Left ventricle myocardium inferior (tissue), 1 donor: ENCODE results near the gene MIS12. TPM values are rescaled to one million over a fixed set of nuclear protein-coding genes. Genes with fewer than 3 reads are reported as not detected.

Source experiments
- DNase-seq: peaks from one replicate; pipeline ENCODE4 v3.0.0-alpha.2; 2020
- H3K27ac ChIP-seq: fragments of 200-600 bp; replicated peaks from 2 replicates; pipeline ENCODE4 v1.8.0; 2021
- H3K27me3 ChIP-seq: fragments of 200-600 bp; 2 replicates; pipeline ENCODE4 v1.8.0; 2021; ENCODE audit warnings: low read depth
- H3K36me3 ChIP-seq: fragments of 200-600 bp; 2 replicates; pipeline ENCODE4 v1.8.0; 2021
- H3K4me1 ChIP-seq: fragments of 200-600 bp; 2 replicates; pipeline ENCODE4 v1.8.0; 2021
- H3K4me3 ChIP-seq: fragments of 200-600 bp; 2 replicates; pipeline ENCODE4 v1.8.0; 2021; ENCODE audit warnings: mild to moderate bottlenecking, moderate library complexity
- H3K9me3 ChIP-seq: fragments of 200-600 bp; replicated peaks from 2 replicates; pipeline ENCODE4 v1.8.0; 2021
- intact Hi-C: fragments of 100-400 bp; cut with micrococcal nuclease; formaldehyde crosslinking; loops from one replicate; pipeline ENCODE4 v1.11.0; 2022
- long read RNA-seq: library from polyadenylated mRNA; unstranded; transcript quantifications from one replicate; pipeline ENCODE4 v2.0.0, GENCODE V29; 2021
- total RNA-seq: library from RNA; stranded (reverse); fragmentation: NEBNext Ultra II Directional; extraction: Animal tissue kit (Norgen Biotek cat#: 25700); gene quantifications from one replicate; pipeline ENCODE4 v1.2.1, GENCODE V29; 2021
- TF ChIP-seq, protein P1 (sequence below): fragments of 200-600 bp; IDR thresholded peaks from 2 replicates; pipeline ENCODE4 v1.8.0; 2021; ENCODE audit warnings: antibody characterized with exemption, mild to moderate bottlenecking, borderline replicate concordance
- donor health status: DM: no; HTN: yes; CAD: no; lungs with severe emphysema.

The MIS12 gene
- total RNA-seq, result 10.1 TPM
- long read RNA-seq, partial matches to known transcripts, result 3 of 13 reads
- long read RNA-seq, other reads (novel, unspliced or antisense), result 1 of 13 reads

DNA sequence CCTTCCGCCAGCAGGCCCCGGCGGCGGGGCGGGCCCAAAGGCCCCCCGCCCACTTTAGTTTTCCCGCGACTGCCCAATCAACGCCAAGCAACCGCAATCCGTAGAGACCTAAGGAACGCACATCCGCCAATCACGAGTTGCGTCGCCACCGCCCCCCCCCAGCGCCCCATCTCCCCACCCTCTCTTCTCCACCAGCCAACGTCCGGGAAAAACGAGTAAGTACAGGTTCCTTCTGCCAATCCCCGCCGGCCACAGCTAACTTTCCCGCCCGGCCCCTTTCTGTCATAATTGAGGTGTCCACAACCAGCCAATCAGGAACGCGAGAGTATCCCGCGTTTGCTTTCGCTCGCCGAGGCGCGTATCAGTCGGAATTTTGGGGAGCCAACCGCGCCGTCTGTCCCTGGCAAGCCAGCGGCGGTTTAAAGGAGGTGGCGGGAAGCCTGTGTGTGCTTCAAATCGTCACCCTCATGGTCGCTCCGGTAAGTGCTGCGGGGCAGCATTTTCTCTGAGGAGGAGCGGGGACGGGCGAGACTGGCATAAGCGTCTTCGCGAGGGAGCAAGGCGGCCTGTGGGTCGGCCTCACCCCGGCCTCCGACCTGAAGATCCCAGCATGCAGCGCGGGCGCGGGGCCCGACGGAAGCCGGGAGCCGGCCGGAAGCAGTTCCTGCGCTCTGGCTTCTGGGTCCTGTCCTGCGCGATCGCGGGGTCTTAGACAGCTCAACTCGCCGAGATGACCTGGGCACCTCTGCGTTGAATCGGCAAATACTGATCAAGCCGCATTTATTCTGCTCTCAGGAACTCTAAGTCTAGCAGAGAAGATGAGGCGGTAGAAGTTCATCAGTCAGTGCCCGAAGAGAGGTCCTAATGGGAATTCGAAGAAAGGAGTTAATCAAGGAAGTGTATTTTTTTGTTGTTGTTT is at the start of gene MIS12:
Gene MIS12 (plus strand): TSS at position 361 of the 919 bp plus-strand sequence. CDS start 2,297 bp downstream, outside the sequence.
- Histone ChIP-seq H3K9me3 (no peaks in the 10 kb centered on the region), H3K27ac (peak within 1 kb of the TSS; percentile 100), H3K4me3 (peak within 1 kb of the TSS; percentile 92), H3K36me3 (peaks cover 60% of the 10 kb centered on the region), H3K27me3 (no peaks in the 10 kb centered on the region), H3K4me1 (peaks cover 47% of the 10 kb centered on the region)
- intact Hi-C loops, result no loop called here
- TF ChIP-seq, protein P1, sequence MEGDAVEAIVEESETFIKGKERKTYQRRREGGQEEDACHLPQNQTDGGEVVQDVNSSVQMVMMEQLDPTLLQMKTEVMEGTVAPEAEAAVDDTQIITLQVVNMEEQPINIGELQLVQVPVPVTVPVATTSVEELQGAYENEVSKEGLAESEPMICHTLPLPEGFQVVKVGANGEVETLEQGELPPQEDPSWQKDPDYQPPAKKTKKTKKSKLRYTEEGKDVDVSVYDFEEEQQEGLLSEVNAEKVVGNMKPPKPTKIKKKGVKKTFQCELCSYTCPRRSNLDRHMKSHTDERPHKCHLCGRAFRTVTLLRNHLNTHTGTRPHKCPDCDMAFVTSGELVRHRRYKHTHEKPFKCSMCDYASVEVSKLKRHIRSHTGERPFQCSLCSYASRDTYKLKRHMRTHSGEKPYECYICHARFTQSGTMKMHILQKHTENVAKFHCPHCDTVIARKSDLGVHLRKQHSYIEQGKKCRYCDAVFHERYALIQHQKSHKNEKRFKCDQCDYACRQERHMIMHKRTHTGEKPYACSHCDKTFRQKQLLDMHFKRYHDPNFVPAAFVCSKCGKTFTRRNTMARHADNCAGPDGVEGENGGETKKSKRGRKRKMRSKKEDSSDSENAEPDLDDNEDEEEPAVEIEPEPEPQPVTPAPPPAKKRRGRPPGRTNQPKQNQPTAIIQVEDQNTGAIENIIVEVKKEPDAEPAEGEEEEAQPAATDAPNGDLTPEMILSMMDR, result no peak
- peak; percentile 98 for DNase-seq

GRCh38 chr17:5437721-5438317 is 48.5 kb upstream of the MIS12 start:
- TF ChIP-seq, protein P1, result no peak
- DNase-seq, result no peak
- no peaks in the 10 kb centered on the region for H3K9me3 ChIP-seq
- H3K27me3 ChIP-seq, result no peaks in the 10 kb centered on the region
- intact Hi-C loops, result no loop called here
- peak overlapping the region; percentile 87 for H3K27ac ChIP-seq
- peaks cover 50% of the 10 kb centered on the region for H3K4me1 ChIP-seq
- peak overlapping the region; percentile 86 for H3K4me3 ChIP-seq
- peaks cover 47% of the 10 kb centered on the region for H3K36me3 ChIP-seq

GRCh38 chr17:5438716-5439445 is 47.5 kb upstream of the MIS12 start, which contains the start of gene C1QBP:
Gene C1QBP, minus strand, starts transcription at chr17:5439155. Its CDS starts 82 bp downstream, at chr17:5439073.
- Histone ChIP-seq H3K27ac (peak within 1 kb of the TSS; percentile 87), H3K9me3 (no peaks in the 10 kb centered on the region), H3K4me3 (peak within 1 kb of the TSS; percentile 86), H3K4me1 (peaks cover 40% of the 10 kb centered on the region), H3K36me3 (peaks cover 44% of the 10 kb centered on the region), H3K27me3 (no peaks in the 10 kb centered on the region)
- peak; percentile 93 for DNase-seq
- intact Hi-C loops, result no loop called here
- TF ChIP-seq, protein P1, result peak; percentile 100

- peak overlapping the region; percentile 86 for H3K4me3 ChIP-seq
- TF ChIP-seq, protein P1, result peak; percentile 45
- no peaks in the 10 kb centered on the region for H3K9me3 ChIP-seq
- H3K4me1 ChIP-seq, result peaks cover 39% of the 10 kb centered on the region
- DNase-seq, result no peak
- H3K27me3 ChIP-seq, result no peaks in the 10 kb centered on the region
- peaks cover 44% of the 10 kb centered on the region for H3K36me3 ChIP-seq
- peak overlapping the region; percentile 87 for H3K27ac ChIP-seq
- intact Hi-C loops, result no loop called here
These were observed 47.0 kb upstream of the MIS12 start for GRCh38 chr17:5439446-5439764.

DNA sequence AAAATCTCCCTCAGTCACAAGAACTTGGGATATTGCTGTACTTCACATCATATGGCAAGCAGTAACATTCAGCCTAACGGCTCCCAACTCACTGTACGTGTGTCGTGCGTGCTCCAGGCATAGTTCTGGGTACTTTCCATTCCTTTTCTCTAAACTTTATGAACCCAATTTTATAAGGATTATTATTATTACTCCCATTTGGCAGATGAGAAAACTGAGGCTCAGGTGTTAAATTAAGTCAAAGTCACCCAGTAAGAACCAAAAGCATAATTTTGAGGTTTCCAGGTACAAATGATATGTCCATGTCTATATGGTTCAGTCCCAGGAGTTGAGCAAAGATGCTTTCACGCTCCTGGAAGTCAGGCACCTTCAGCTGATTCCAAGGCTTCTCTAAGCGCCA is 42.6 kb upstream of the MIS12 start:
- H3K36me3 ChIP-seq, result peaks cover 53% of the 10 kb centered on the region
- TF ChIP-seq, protein P1, result no peak
- H3K27ac ChIP-seq, result no peak overlapping the region
- H3K4me1 ChIP-seq, result peaks cover 9% of the 10 kb centered on the region
- H3K27me3 ChIP-seq, result no peaks in the 10 kb centered on the region
- no peak overlapping the region for H3K4me3 ChIP-seq
- intact Hi-C loops, result no loop called here
- H3K9me3 ChIP-seq, result no peaks in the 10 kb centered on the region
- DNase-seq, result no peak
